Activated T-cell treated with anti-CD3 and anti-CD28 coated beads, Interleukin-2, amount 50 U/mL, for 4 hours (primary cell): ENCODE results near the gene HOXC10. TPM values are rescaled to one million over a fixed set of nuclear protein-coding genes. Genes with fewer than 3 reads are reported as not detected.

Experiments
- ATAC-seq, 2 donors: fragments of 200-7000 bp; cut with Tn5 transposase; one replicate each; pipeline ENCODE4 v1.10.0; 2021
- DNase-seq: peaks from one replicate; pipeline ENCODE4 v3.0.0-alpha.2; 2020
- H3K27me3 Mint-ChIP-seq: one replicate; pipeline ENCODE4 v1.8.0; 2021; ENCODE audit warnings: low read depth, mixed read lengths
- H3K36me3 Mint-ChIP-seq: one replicate; pipeline ENCODE4 v1.8.0; 2022; ENCODE audit warnings: mixed read lengths; ENCODE audit not compliant: insufficient read depth
- H3K4me1 Mint-ChIP-seq: one replicate; pipeline ENCODE4 v1.8.0; 2021; ENCODE audit warnings: low read depth, mixed read lengths
- H3K4me3 Mint-ChIP-seq: one replicate; pipeline ENCODE4 v1.8.0; 2021; ENCODE audit warnings: mild to moderate bottlenecking, moderate library complexity, mixed read lengths
- H3K9me3 Mint-ChIP-seq: one replicate; pipeline ENCODE4 v1.8.0; 2021; ENCODE audit warnings: mixed read lengths
- total RNA-seq, 3 donors: library from RNA; stranded (reverse); gene quantifications; one replicate each; pipeline ENCODE4 v1.2.1, GENCODE V29; 2021

Gene HOXC10
- total RNA-seq, 3 donors from 2014 or later, result not detected

- H3K4me3 Mint-ChIP-seq, result no peak overlapping the region
- DNase-seq (no peak), ATAC-seq (no peak)
- peaks cover 22% of the 10 kb centered on the region for H3K4me1 Mint-ChIP-seq
- no peaks in the 10 kb centered on the region for H3K9me3 Mint-ChIP-seq
- no peaks in the 10 kb centered on the region for H3K36me3 Mint-ChIP-seq
- peaks cover 92% of the 10 kb centered on the region for H3K27me3 Mint-ChIP-seq
These were observed 29.7 kb upstream of the HOXC10 start for GRCh38 chr12:53955036-53955775.

- DNase-seq, result no peak
- ATAC-seq, result no peak
- H3K4me3 Mint-ChIP-seq, result no peak overlapping the region
- H3K4me1 Mint-ChIP-seq, result peaks cover 26% of the 10 kb centered on the region
- peaks cover 91% of the 10 kb centered on the region for H3K27me3 Mint-ChIP-seq
- no peaks in the 10 kb centered on the region for H3K9me3 Mint-ChIP-seq
- H3K36me3 Mint-ChIP-seq, result no peaks in the 10 kb centered on the region
These were observed 29.1 kb upstream of the HOXC10 start for GRCh38 chr12:53955776-53956250.

GRCh38 chr12:53956251-53956887 is 28.6 kb upstream of the HOXC10 start:
- no peak for DNase-seq
- Mint-ChIP-seq H3K4me1 (peaks cover 22% of the 10 kb centered on the region), H3K36me3 (no peaks in the 10 kb centered on the region), H3K4me3 (no peak overlapping the region), H3K27me3 (peaks cover 86% of the 10 kb centered on the region), H3K9me3 (no peaks in the 10 kb centered on the region)
- ATAC-seq, result peak in 1 of 2 donors; percentile 38

- peaks cover 86% of the 10 kb centered on the region for H3K27me3 Mint-ChIP-seq
- peaks cover 20% of the 10 kb centered on the region for H3K4me1 Mint-ChIP-seq
These were observed 27.9 kb upstream of the HOXC10 start for GRCh38 chr12:53956914-53957536.

GRCh38 chr12:53958128-53958527 is 26.8 kb upstream of the HOXC10 start:
- Mint-ChIP-seq H3K36me3 (no peaks in the 10 kb centered on the region), H3K4me3 (no peak overlapping the region), H3K4me1 (peaks cover 20% of the 10 kb centered on the region), H3K9me3 (no peaks in the 10 kb centered on the region), H3K27me3 (peaks cover 86% of the 10 kb centered on the region)
- DNase-seq (no peak), ATAC-seq (no peak)

More at GRCh38 chr12:53956914-53957536, 27.9 kb upstream of the HOXC10 start:
- no peaks in the 10 kb centered on the region for H3K9me3 Mint-ChIP-seq
- ATAC-seq (no peak), DNase-seq (no peak)
- H3K4me3 Mint-ChIP-seq, result no peak overlapping the region
- H3K36me3 Mint-ChIP-seq, result no peaks in the 10 kb centered on the region

- Mint-ChIP-seq H3K4me3 (no peak overlapping the region), H3K27me3 (peaks cover 84% of the 10 kb centered on the region), H3K9me3 (no peaks in the 10 kb centered on the region), H3K4me1 (peaks cover 23% of the 10 kb centered on the region), H3K36me3 (no peaks in the 10 kb centered on the region)
- DNase-seq (no peak), ATAC-seq (no peak)
These were observed 25.6 kb upstream of the HOXC10 start for GRCh38 chr12:53959314-53959713.

- Mint-ChIP-seq H3K27me3 (peaks cover 87% of the 10 kb centered on the region), H3K4me1 (peaks cover 33% of the 10 kb centered on the region), H3K36me3 (no peaks in the 10 kb centered on the region), H3K9me3 (no peaks in the 10 kb centered on the region), H3K4me3 (no peak overlapping the region)
- ATAC-seq (no peak), DNase-seq (no peak)
These were observed 24.5 kb upstream of the HOXC10 start for GRCh38 chr12:53960187-53961024.

- ATAC-seq (no peak), DNase-seq (no peak)
- no peaks in the 10 kb centered on the region for H3K9me3 Mint-ChIP-seq
- no peak overlapping the region for H3K4me3 Mint-ChIP-seq
- H3K4me1 Mint-ChIP-seq, result peaks cover 34% of the 10 kb centered on the region
- peaks cover 87% of the 10 kb centered on the region for H3K27me3 Mint-ChIP-seq
- peaks cover under 1% of the 10 kb centered on the region for H3K36me3 Mint-ChIP-seq
These were observed 23.8 kb upstream of the HOXC10 start for GRCh38 chr12:53961025-53961761.

- H3K4me1 Mint-ChIP-seq, result peaks cover 38% of the 10 kb centered on the region
- no peak for ATAC-seq
- no peaks in the 10 kb centered on the region for H3K9me3 Mint-ChIP-seq
- no peak for DNase-seq
- no peak overlapping the region for H3K4me3 Mint-ChIP-seq
- peaks cover 88% of the 10 kb centered on the region for H3K27me3 Mint-ChIP-seq
- peaks cover 1% of the 10 kb centered on the region for H3K36me3 Mint-ChIP-seq
These were observed 21.9 kb upstream of the HOXC10 start for GRCh38 chr12:53963005-53963404.

- peaks cover 88% of the 10 kb centered on the region for H3K27me3 Mint-ChIP-seq
- H3K36me3 Mint-ChIP-seq, result peaks cover 1% of the 10 kb centered on the region
- ATAC-seq, result no peak
- no peak for DNase-seq
- peaks cover 38% of the 10 kb centered on the region for H3K4me1 Mint-ChIP-seq
- H3K4me3 Mint-ChIP-seq, result no peak overlapping the region
- H3K9me3 Mint-ChIP-seq, result no peaks in the 10 kb centered on the region
These were observed 21.3 kb upstream of the HOXC10 start for GRCh38 chr12:53963434-53964314.

GRCh38 chr12:53964315-53964713 is 20.6 kb upstream of the HOXC10 start:
- Mint-ChIP-seq H3K27me3 (peaks cover 90% of the 10 kb centered on the region), H3K36me3 (peaks cover 1% of the 10 kb centered on the region), H3K4me3 (no peak overlapping the region), H3K9me3 (no peaks in the 10 kb centered on the region), H3K4me1 (peaks cover 38% of the 10 kb centered on the region)
- DNase-seq (no peak), ATAC-seq (no peak)

GRCh38 chr12:53965281-53966084 is 19.5 kb upstream of the HOXC10 start:
- DNase-seq (no peak), ATAC-seq (no peak)
- peaks cover 90% of the 10 kb centered on the region for H3K27me3 Mint-ChIP-seq
- H3K9me3 Mint-ChIP-seq, result no peaks in the 10 kb centered on the region
- H3K4me3 Mint-ChIP-seq, result peak overlapping the region; percentile 14
- H3K36me3 Mint-ChIP-seq, result peaks cover 1% of the 10 kb centered on the region
- peaks cover 35% of the 10 kb centered on the region for H3K4me1 Mint-ChIP-seq
